ENCODE results near the gene ZNF451. TPM values are rescaled to one million over a fixed set of nuclear protein-coding genes. Genes with fewer than 3 reads are reported as not detected.
"Not testable (repeated sequence)": the region's sequence is repeated elsewhere in the genome, so short reads cannot be mapped to it uniquely, and the experiment has no call there.

Gene ZNF451
- total RNA-seq: 47.1 TPM

GRCh38 chr6:57089687-57090457 lies at the start of gene ZNF451:
Gene ZNF451 (plus strand): TSS chr6:57090188. CDS start chr6:57090254, 66 bp downstream.
- peak; percentile 85 to 98 (median 97) for DNase-seq (ENCODE audit: low read depth in 2 of 3, low spot score in 2 of 3)

- DNase-seq (ENCODE audit: low read depth in 2 of 3, low spot score in 2 of 3): not testable (repeated sequence)
These were observed 45.9 kb upstream of the ZNF451 start for GRCh38 chr6:57044061-57044460.

GRCh38 chr6:57044568-57044967 lies 45.4 kb upstream of the ZNF451 start:
- DNase-seq (ENCODE audit: low read depth in 2 of 3, low spot score in 2 of 3): no peak

- peak; percentile 59 to 84 (median 82) for DNase-seq (ENCODE audit: low read depth in 2 of 3, low spot score in 2 of 3)
These were observed 43.4 kb upstream of the ZNF451 start, which contains the start of gene KIAA1586 for GRCh38 chr6:57046332-57047256. Gene KIAA1586 (plus strand): TSS chr6:57046693. CDS start chr6:57046756, 63 bp downstream.

GRCh38 chr6:57047257-57047585 lies 42.8 kb upstream of the ZNF451 start:
- not testable (repeated sequence) for DNase-seq (ENCODE audit: low read depth in 2 of 3, low spot score in 2 of 3)

GRCh38 chr6:57047859-57048258 lies 42.1 kb upstream of the ZNF451 start:
- not testable (repeated sequence) for DNase-seq (ENCODE audit: low read depth in 2 of 3, low spot score in 2 of 3)

- no peak for DNase-seq (ENCODE audit: low read depth in 2 of 3, low spot score in 2 of 3)
These were observed 41.4 kb upstream of the ZNF451 start for GRCh38 chr6:57048577-57048976.

- DNase-seq (ENCODE audit: low read depth in 2 of 3, low spot score in 2 of 3): no peak
These were observed 26.1 kb upstream of the ZNF451 start for GRCh38 chr6:57063847-57064246.

- no peak for DNase-seq (ENCODE audit: low read depth in 2 of 3, low spot score in 2 of 3)
These were observed 25.2 kb upstream of the ZNF451 start for GRCh38 chr6:57064809-57065208.

- DNase-seq (ENCODE audit: low read depth in 2 of 3, low spot score in 2 of 3): no peak
These were observed 21.9 kb upstream of the ZNF451 start for GRCh38 chr6:57068061-57068460.

- DNase-seq (ENCODE audit: low read depth in 2 of 3, low spot score in 2 of 3): no peak
These were observed 20.8 kb upstream of the ZNF451 start for GRCh38 chr6:57069228-57069627.

- no peak for DNase-seq (ENCODE audit: low read depth in 2 of 3, low spot score in 2 of 3)
These were observed 20.1 kb upstream of the ZNF451 start for GRCh38 chr6:57069920-57070331.

GRCh38 chr6:57072108-57072507 lies 17.9 kb upstream of the ZNF451 start:
- no peak for DNase-seq (ENCODE audit: low read depth in 2 of 3, low spot score in 2 of 3)

GRCh38 chr6:57074383-57074782 lies 15.6 kb upstream of the ZNF451 start:
- DNase-seq (ENCODE audit: low read depth in 2 of 3, low spot score in 2 of 3): no peak

- DNase-seq (ENCODE audit: low read depth in 2 of 3, low spot score in 2 of 3): no peak
These were observed 14.9 kb upstream of the ZNF451 start for GRCh38 chr6:57075092-57075491.

GRCh38 chr6:57078531-57079207 lies 11.3 kb upstream of the ZNF451 start:
- no peak for DNase-seq (ENCODE audit: low read depth in 2 of 3, low spot score in 2 of 3)

- DNase-seq (ENCODE audit: low read depth in 2 of 3, low spot score in 2 of 3): no peak
These were observed 4.5 kb upstream of the ZNF451 start for GRCh38 chr6:57085471-57085870.

GRCh38 chr6:57086843-57087242 lies 3.1 kb upstream of the ZNF451 start:
- no peak for DNase-seq (ENCODE audit: low read depth in 2 of 3, low spot score in 2 of 3)

- no peak for DNase-seq (ENCODE audit: low read depth in 2 of 3, low spot score in 2 of 3)
These were observed 2.1 kb upstream of the ZNF451 start for GRCh38 chr6:57087916-57088315.

- no peak for DNase-seq (ENCODE audit: low read depth in 2 of 3, low spot score in 2 of 3)
These were observed 723 bp upstream of the ZNF451 start for GRCh38 chr6:57089265-57089664.

GRCh38 chr6:57090458-57091067 lies 575 bp downstream of the ZNF451 start:
- DNase-seq (ENCODE audit: low read depth in 2 of 3, low spot score in 2 of 3): not testable (repeated sequence)

Data from hematopoietic multipotent progenitor cell (in vitro differentiated cells).